Trophoblast cell (in vitro differentiated cells and primary cell): Measurements from ENCODE around the gene CUL4B.
"Not testable (repeated sequence)": the region's sequence is repeated elsewhere in the genome, so short reads cannot be mapped to it uniquely, and the experiment has no call there.

Experiments used
- DNase-seq, 2 donors: peaks; one replicate each; pipeline ENCODE4 v3.0.0-alpha.2; 2016
- H2AFZ ChIP-seq: 2 replicates; pipeline ENCODE4 v1.6.1; 2013; ENCODE audit warnings: low read length, moderate library complexity, mild to moderate bottlenecking; ENCODE audit not compliant: insufficient read depth, poor library complexity
- H2AK5ac ChIP-seq: 2 replicates; pipeline ENCODE4 v1.6.1; 2013; ENCODE audit warnings: mild to moderate bottlenecking, low read length
- H2BK120ac ChIP-seq: 2 replicates; pipeline ENCODE4 v1.6.1; 2013; ENCODE audit warnings: low read length, mild to moderate bottlenecking, moderate library complexity; ENCODE audit not compliant: insufficient read depth, poor library complexity
- H2BK12ac ChIP-seq: 2 replicates; pipeline ENCODE4 v1.6.1; 2013; ENCODE audit warnings: mild to moderate bottlenecking, low read length, moderate library complexity
- H2BK5ac ChIP-seq: 2 replicates; pipeline ENCODE4 v1.6.1; 2013; ENCODE audit warnings: low read length, low read depth, moderate library complexity, mild to moderate bottlenecking; ENCODE audit not compliant: poor library complexity
- H3K14ac ChIP-seq: 2 replicates; pipeline ENCODE4 v1.6.1; 2013; ENCODE audit warnings: mild to moderate bottlenecking, low read length
- H3K18ac ChIP-seq: 2 replicates; pipeline ENCODE4 v1.6.1; 2013; ENCODE audit warnings: mild to moderate bottlenecking, low read length
- H3K23ac ChIP-seq: 2 replicates; pipeline ENCODE4 v1.6.1; 2013; ENCODE audit warnings: low read length
- H3K27ac ChIP-seq: 2 replicates; pipeline ENCODE4 v1.5.1; 2013; ENCODE audit warnings: low read depth, mild to moderate bottlenecking, inconsistent platforms, low read length, moderate library complexity
- H3K27me3 ChIP-seq: 2 replicates; pipeline ENCODE4 v1.6.1; 2013; ENCODE audit warnings: inconsistent platforms, mild to moderate bottlenecking, low read length, moderate library complexity; ENCODE audit not compliant: insufficient read depth
- H3K36me3 ChIP-seq, 2 experiments: 1 replicate in 1 of 2; 2 replicates in 1 of 2; pipeline ENCODE4 v1.6.1; 2013; ENCODE audit warnings: low read length in 2 of 2, mild to moderate bottlenecking in 2 of 2, moderate library complexity in 1 of 2; ENCODE audit not compliant: insufficient read depth in 2 of 2, control insufficient read depth in 1 of 2
- H3K4ac ChIP-seq: 2 replicates; pipeline ENCODE4 v1.6.1; 2013; ENCODE audit warnings: low read depth, mild to moderate bottlenecking, low read length, moderate library complexity
- H3K4me1 ChIP-seq, 2 experiments: 1 replicate in 1 of 2; 2 replicates in 1 of 2; pipeline ENCODE4 v1.6.1; 2013; ENCODE audit warnings: low read length in 2 of 2, mild to moderate bottlenecking in 2 of 2, moderate library complexity in 1 of 2; ENCODE audit not compliant: insufficient read depth in 2 of 2, control insufficient read depth in 1 of 2
- H3K4me2 ChIP-seq: 2 replicates; pipeline ENCODE4 v1.6.1; 2013; ENCODE audit warnings: inconsistent platforms, mild to moderate bottlenecking, low read length, moderate library complexity
- H3K4me3 ChIP-seq: 2 replicates; pipeline ENCODE4 v1.5.1; 2013; ENCODE audit warnings: mild to moderate bottlenecking, low read depth, low read length, inconsistent platforms
- H3K79me1 ChIP-seq: one replicate; pipeline ENCODE4 v1.6.1; 2013; ENCODE audit warnings: low read length
- H3K79me2 ChIP-seq: 2 replicates; pipeline ENCODE4 v1.6.1; 2013; ENCODE audit warnings: low read length, mild to moderate bottlenecking; ENCODE audit not compliant: control insufficient read depth, insufficient read depth, poor library complexity
- H3K9ac ChIP-seq: 2 replicates; pipeline ENCODE4 v1.6.1; 2013; ENCODE audit warnings: mild to moderate bottlenecking, low read length
- H3K9me3 ChIP-seq: 2 replicates; pipeline ENCODE4 v1.6.1; 2013; ENCODE audit warnings: low read depth, mild to moderate bottlenecking, control low read depth, inconsistent platforms, low read length; ENCODE audit not compliant: insufficient read depth
- H4K12ac ChIP-seq: 2 replicates; pipeline ENCODE4 v1.6.1; 2013; ENCODE audit warnings: low read depth, mild to moderate bottlenecking, low read length, moderate library complexity
- H4K8ac ChIP-seq: 2 replicates; pipeline ENCODE4 v1.6.1; 2013; ENCODE audit warnings: low read depth, mild to moderate bottlenecking, low read length, moderate library complexity
- H4K91ac ChIP-seq: one replicate; pipeline ENCODE4 v1.6.1; 2013; ENCODE audit warnings: low read depth, mild to moderate bottlenecking, low read length, moderate library complexity
- WGBS: extraction: QIAGEN DNeasy Blood & Tissue Kit; methylation state at CpG from one replicate; pipeline ENCODE4 v1.1.7; 2013; ENCODE audit warnings: missing lambda C conversion rate; ENCODE audit not compliant: insufficient read length, insufficient coverage; ENCODE audit errors: extremely low coverage; 5-methylcytosine and 5-hydroxymethylcytosine counted together

The CUL4B gene

GRCh38 chrX:120575379-120576114 lies 14.8 kb upstream of the CUL4B start:
- Histone ChIP-seq H3K79me1 (no peaks in the 10 kb centered on the region), H3K27ac (no peak overlapping the region), H2AFZ (no peak overlapping the region), H3K23ac (no peak overlapping the region), H2BK12ac (no peak overlapping the region), H4K91ac (no peak overlapping the region), H2BK120ac (no peak overlapping the region), H2BK5ac (no peak overlapping the region), H3K79me2 (no peaks in the 10 kb centered on the region), H3K14ac (no peak overlapping the region), H3K4me2 (no peak overlapping the region), H3K18ac (no peak overlapping the region), H2AK5ac (no peak overlapping the region), H3K27me3 (no peaks in the 10 kb centered on the region), H4K12ac (no peak overlapping the region), H3K9ac (no peak overlapping the region), H3K36me3 (no peaks in the 10 kb centered on the region), H3K4me1 (no peaks in the 10 kb centered on the region), H3K4me3 (no peak overlapping the region), H3K9me3 (no peaks in the 10 kb centered on the region), H4K8ac (no peak overlapping the region), H3K4ac (no peak overlapping the region)
- peak in 1 of 2 donors; percentile 44 for DNase-seq
- WGBS, result no CpG with 5 or more reads among the region's 18 CpGs

GRCh38 chrX:120573806-120574205 lies 13.0 kb upstream of the CUL4B start:
- not testable (repeated sequence) for H3K36me3 ChIP-seq, H3K4ac ChIP-seq, H3K4me1 ChIP-seq, H3K9me3 ChIP-seq, H3K18ac ChIP-seq, H4K12ac ChIP-seq, H3K79me1 ChIP-seq, H3K4me3 ChIP-seq, H2BK5ac ChIP-seq, H2AFZ ChIP-seq, H3K4me2 ChIP-seq, H3K79me2 ChIP-seq, H4K8ac ChIP-seq, H3K23ac ChIP-seq, H3K27me3 ChIP-seq, H2BK120ac ChIP-seq, H2AK5ac ChIP-seq, H2BK12ac ChIP-seq, H3K9ac ChIP-seq, H3K27ac ChIP-seq, H4K91ac ChIP-seq, H3K14ac ChIP-seq
- no CpG with 5 or more reads among the region's 13 CpGs for WGBS
- peak; percentile 68 to 72 for DNase-seq

GRCh38 chrX:120570011-120570600 lies 9.3 kb upstream of the CUL4B start:
- H4K8ac ChIP-seq, result no peak overlapping the region
- H4K91ac ChIP-seq, result no peak overlapping the region
- H3K9ac ChIP-seq, result no peak overlapping the region
- no peaks in the 10 kb centered on the region for H3K27me3 ChIP-seq
- H3K4me2 ChIP-seq, result no peak overlapping the region
- no peak overlapping the region for H2BK120ac ChIP-seq
- WGBS, result no CpG with 5 or more reads among the region's 3 CpGs
- H3K23ac ChIP-seq, result no peak overlapping the region
- H3K27ac ChIP-seq, result no peak overlapping the region
- no peak overlapping the region for H3K4ac ChIP-seq
- H2AK5ac ChIP-seq, result no peak overlapping the region
- H3K79me1 ChIP-seq, result no peaks in the 10 kb centered on the region
- H3K36me3 ChIP-seq, result no peaks in the 10 kb centered on the region
- no peak overlapping the region for H2AFZ ChIP-seq
- H4K12ac ChIP-seq, result no peak overlapping the region
- no peaks in the 10 kb centered on the region for H3K79me2 ChIP-seq
- H2BK12ac ChIP-seq, result no peak overlapping the region
- H3K18ac ChIP-seq, result no peak overlapping the region
- DNase-seq, result no peak
- H3K4me3 ChIP-seq, result no peak overlapping the region
- H3K9me3 ChIP-seq, result no peaks in the 10 kb centered on the region
- no peak overlapping the region for H3K14ac ChIP-seq
- no peaks in the 10 kb centered on the region for H3K4me1 ChIP-seq
- no peak overlapping the region for H2BK5ac ChIP-seq

DNA sequence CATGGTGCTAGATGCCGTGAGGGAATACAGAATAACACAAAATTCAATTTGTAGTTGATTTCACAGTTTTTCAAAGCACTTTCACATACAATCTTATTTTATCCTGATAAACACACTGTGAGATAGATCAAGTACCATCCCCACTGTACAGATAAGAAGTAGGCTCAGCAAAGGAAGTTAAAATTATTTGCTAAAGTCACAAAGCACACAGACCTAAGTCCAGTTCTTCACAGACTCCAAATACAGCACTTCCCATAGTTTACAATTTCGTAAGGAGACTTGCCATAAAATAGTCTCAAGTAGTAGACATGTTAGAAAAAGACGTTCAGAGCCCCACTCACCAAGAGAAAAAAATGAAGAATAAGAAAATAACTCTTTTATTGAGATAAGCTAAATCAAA lies 7.8 kb upstream of the CUL4B start:
- Histone ChIP-seq H3K27me3 (no peaks in the 10 kb centered on the region), H3K4me2 (no peak overlapping the region), H3K27ac (no peak overlapping the region), H3K79me2 (no peaks in the 10 kb centered on the region), H3K36me3 (no peaks in the 10 kb centered on the region), H3K18ac (no peak overlapping the region), H2BK12ac (no peak overlapping the region), H3K14ac (no peak overlapping the region), H2BK5ac (no peak overlapping the region), H2AFZ (no peak overlapping the region), H3K4me1 (no peaks in the 10 kb centered on the region), H2AK5ac (no peak overlapping the region), H2BK120ac (no peak overlapping the region), H4K8ac (no peak overlapping the region), H3K4me3 (no peak overlapping the region), H3K79me1 (no peaks in the 10 kb centered on the region), H3K23ac (no peak overlapping the region), H3K9me3 (no peaks in the 10 kb centered on the region), H4K91ac (no peak overlapping the region), H3K9ac (no peak overlapping the region), H3K4ac (no peak overlapping the region), H4K12ac (no peak overlapping the region)
- no peak for DNase-seq
- WGBS, result no CpG with 5 or more reads among the region's 3 CpGs
